Dedifferentiated amniotic fluid mesenchymal stem cell (primary cell): Measurements from ENCODE around the gene RHEX.
A peak's percentile ranks its signal among the peaks of the same experiment; 100 is the strongest.
"Not testable (repeated sequence)": the region's sequence is repeated elsewhere in the genome, so short reads cannot be mapped to it uniquely, and the experiment has no call there.

Source experiments
- DNase-seq: peaks from one replicate; pipeline ENCODE4 v3.0.0-alpha.2; 2016; ENCODE audit errors: extremely low spot score

The RHEX gene

GRCh38 chr1:206058927-206059292 is 5.9 kb downstream of the RHEX start:
- DNase-seq: no peak

- DNase-seq: no peak
Measured at GRCh38 chr1:206059355-206059915, 6.5 kb downstream of the RHEX start.

DNA sequence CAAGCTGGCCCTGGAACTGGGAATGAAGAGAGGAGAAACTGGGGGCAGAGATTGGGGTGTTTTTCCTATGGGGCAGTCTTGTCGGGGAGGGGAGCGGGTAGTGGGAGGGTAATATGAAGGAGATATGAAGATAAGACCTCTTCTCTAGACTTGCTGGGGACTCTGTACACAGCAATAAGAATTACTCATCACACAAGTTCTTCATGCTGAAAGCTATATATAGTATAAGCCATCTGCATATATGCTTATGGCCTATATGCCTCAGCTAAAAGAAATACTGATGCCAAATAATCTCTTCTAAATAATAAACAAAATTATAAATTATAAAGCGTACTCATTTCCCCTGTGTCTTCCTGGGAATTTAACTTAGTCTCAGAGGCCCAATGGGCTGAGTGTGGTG is 7.9 kb downstream of the RHEX start:
- no peak for DNase-seq

DNA sequence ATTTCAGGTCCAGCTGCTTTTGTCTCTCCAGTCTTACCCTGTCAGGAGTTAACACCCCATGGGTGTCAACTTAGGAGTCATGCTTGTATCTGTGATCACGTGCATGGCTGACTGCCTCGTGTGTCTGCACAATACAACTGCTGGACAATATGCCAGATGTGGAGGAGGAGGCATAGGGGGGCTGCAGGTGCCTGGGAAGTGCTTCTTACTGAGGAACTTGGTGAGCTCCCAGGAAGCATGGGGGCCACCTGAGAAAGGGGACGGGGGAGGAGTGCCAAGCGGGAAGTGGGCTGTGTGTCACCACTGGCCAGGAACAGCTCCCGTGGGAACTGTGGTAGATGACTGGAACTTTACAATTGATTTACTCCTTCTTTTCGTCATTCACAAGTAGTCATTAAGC is 9.5 kb downstream of the RHEX start:
- no peak for DNase-seq

GRCh38 chr1:206064001-206064400 is 11.0 kb downstream of the RHEX start:
- DNase-seq: not testable (repeated sequence)

DNA sequence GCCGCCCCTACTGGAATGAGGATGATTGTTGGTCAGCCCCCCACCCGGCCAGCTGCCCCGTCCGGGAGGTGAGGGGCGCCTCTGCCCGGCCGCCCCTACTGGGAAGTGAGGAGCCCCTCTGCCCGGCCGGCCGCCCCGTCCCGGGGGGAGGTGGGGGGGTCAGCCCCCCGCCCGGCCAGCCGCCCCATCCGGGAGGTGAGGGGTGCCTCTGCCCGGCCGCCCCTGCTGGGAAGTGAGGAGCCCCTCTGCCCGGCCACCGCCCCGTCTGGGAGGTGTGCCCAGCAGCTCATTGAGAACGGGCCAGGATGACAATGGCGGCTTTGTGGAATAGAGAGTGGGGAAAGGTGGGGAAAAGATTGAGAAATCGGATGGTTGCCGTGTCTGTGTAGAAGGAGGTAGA is 11.5 kb downstream of the RHEX start:
- DNase-seq: not testable (repeated sequence)

GRCh38 chr1:206065547-206066145 is 12.7 kb downstream of the RHEX start:
- no peak for DNase-seq

GRCh38 chr1:206066479-206067171 is 13.7 kb downstream of the RHEX start:
- DNase-seq: no peak

GRCh38 chr1:206067486-206068227 is 14.7 kb downstream of the RHEX start:
- no peak for DNase-seq

DNA sequence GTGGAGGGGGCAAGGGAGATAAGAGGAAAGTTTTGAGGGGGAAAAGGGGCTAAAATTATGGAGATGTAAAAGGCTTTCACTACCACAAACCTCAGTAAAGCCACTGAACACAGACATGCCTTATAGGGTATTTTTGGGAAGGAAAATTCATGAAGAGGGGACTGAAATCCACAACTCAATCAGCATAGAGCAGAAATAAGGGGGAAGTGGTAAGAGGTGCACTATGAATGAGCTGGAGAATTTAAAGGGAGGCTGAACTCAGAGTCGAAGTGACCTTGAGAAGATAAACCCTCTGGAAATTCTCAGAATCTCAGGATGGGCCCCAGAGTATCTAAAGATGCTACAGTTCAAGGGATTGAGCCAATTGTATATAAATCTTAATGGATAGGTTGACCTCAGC is 15.3 kb downstream of the RHEX start:
- DNase-seq: no peak

GRCh38 chr1:206070627-206071304 is 17.8 kb downstream of the RHEX start:
- DNase-seq: no peak

GRCh38 chr1:206074839-206075238 is 21.9 kb downstream of the RHEX start:
- DNase-seq: no peak

DNA sequence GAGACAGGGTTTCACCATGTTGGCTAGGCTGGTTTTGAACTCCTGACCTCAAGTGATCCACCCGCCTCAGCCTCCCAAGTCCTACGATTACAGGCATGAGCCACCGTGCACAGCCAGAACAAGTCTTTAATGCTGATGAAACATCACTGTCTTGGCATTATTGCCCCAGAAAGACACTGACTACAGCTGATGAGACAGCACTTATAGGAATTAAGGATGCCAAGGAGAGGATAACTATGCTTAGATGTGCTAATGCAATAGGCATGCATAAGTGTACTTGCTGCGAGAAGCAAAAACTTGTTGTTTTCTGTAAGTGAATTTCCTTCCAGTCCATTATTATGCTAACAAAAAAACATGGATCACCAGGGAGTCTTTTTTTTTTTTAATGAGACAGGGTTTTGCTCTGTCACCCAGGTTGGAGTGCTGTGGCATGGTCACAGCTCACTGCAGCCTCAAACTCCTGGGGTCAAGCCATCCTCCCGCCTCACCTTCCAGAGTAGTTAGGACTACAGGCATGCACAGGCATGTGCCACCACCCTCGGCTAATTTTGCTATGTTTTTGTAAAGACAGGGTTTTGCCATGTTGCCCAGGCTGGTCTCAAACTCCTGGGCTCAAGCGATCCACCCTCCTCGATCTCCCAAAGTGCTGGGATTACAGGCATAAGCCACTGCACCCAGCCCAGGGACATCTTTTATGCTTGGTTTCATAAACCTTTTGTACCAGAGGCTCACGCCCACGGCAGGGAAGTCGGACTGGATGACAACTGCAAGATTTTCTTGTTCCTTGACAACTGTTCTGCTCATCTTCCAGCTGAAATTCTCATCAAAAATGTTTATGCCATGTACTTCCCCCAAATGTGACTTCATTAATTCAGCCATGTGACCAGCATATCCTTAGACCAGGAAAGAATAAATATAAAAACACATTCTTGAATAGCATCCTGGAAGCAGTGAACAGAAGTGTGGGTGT is 23.1 kb downstream of the RHEX start:
- DNase-seq: peak; percentile 21

DNA sequence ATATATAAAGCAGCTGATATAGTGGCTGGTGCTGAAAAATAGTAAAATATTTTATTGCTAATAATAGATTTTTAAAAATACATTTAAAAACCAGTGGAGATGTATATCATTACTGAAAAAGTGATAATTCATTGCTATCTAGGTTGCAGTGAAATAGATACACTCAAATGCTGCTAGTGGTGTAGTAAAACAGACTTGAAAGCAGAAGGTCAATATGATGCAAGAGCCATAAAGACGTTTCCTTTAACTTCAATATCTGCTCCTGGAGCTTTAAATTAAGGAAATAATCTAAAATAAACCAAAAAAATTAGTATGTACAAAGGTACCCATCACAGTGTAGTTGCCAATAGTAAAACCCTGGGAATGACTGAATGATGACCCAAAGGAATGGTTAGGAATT is 26.2 kb downstream of the RHEX start:
- no peak for DNase-seq

- DNase-seq: no peak
Measured at GRCh38 chr1:206080026-206080820, 27.2 kb downstream of the RHEX start.

GRCh38 chr1:206081856-206082255 is 28.9 kb downstream of the RHEX start:
- no peak for DNase-seq

DNA sequence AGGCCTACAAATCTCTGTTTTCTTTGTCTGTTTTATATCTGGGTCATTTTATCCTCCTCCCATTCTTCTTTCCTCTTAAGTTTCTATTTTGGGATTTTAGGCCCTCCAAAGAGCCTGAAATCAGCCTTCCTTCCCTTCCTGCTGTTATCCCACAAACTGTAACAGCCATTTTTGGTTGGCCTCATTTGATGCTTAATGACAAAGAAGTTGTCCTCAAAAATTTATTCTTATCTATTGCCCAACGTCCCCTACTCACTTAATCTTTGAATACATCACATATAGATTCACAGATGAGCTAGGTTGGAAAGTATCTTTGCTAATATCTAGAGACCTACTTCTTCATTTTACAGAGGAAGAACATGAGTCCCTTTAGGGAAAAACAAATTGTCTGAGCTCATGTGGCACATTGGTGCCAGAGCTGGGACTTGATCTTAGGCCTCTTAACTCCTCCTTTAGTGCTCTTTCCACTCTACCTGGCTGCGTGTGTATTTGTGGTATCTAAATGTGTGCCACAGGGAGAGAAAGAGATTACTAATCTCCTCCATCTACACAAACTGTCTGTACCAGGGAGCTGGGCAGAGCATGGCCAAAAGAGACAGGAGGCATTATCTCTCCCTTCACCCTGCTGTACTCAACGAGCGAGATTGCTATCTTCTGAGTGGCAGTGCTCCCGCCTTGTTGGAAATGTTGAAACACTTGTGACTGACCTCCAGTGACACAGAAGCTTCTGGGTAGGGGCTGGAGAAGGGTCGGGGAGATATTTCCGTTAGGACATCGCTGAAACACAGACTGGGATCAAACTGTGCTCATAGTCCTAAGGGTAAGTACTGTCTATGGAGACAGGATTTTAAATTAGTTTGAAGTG is 30.1 kb downstream of the RHEX start:
- DNase-seq: no peak

DNA sequence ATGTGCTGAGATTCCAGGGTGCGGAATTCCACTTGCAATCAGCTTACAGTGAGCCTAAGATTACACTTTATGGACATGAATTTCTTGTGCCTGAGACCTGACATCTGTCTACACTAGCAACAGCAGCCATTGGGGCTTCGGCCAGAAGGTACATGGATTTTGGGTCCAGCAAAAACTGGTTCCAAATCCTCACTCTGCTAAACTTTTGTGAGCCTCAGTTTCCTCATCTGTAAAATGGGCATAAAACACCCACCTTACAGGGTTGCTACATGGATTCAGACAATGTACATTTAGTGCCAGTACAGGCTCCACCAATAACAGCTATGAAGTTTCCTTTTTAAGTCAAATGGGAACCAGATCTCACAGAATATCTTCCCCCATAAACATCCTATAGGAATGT is 30.8 kb downstream of the RHEX start:
- no peak for DNase-seq

DNA sequence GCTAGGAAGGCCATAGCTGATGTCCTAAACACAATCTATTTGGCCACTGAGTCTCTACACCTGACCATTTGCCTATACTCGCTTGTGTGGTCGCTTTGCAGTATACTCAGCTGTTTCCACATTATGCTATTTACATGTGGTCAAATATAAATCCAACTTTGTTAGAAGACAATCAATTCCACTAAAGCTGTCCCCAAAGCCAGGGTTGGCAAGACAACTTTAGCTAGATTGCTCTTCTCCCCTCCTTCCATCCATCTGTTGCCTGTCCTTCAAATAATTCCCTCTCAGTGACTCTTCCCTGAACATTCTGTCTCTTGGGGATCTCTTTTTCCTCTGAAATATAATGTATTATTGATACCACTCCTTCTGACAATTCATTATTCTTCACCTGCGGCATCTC is 34.1 kb downstream of the RHEX start:
- no peak for DNase-seq
